K562 (cell line): ENCODE data around the gene CCDC3. TPM values are rescaled to one million over a fixed set of nuclear protein-coding genes. Genes with fewer than 3 reads are reported as not detected.

Source experiments
- ATAC-seq: fragments of 200-7000 bp; cut with Tn5 transposase; 3 replicates; pipeline ENCODE4 v1.9.1; 2020; ENCODE audit warnings: moderate library complexity
- BruUV-seq: library from RNA; stranded (reverse); fragments of 400-500 nt; replicated peaks from 2 replicates; lab custom pipeline; 2021; lab: Mats Ljungman, UMichigan
- CTCF ChIA-PET: fragments of 300-600 bp; formaldehyde crosslinking; extraction: SDS; loops from one replicate; lab custom pipeline; 2021; ENCODE audit warnings: low intra/inter-chr PET ratio; lab: Yijun Ruan, JAX
- POLR2A ChIA-PET: fragments of 300-600, 350-650 bp; sonication (Branson Sonifier 250); formaldehyde crosslinking; extraction: SDS; loops from one replicate; lab custom pipeline; 2021; ENCODE audit warnings: antibody characterized with exemption, inconsistent platforms; lab: Yijun Ruan, JAX
- DNase-seq, 4 experiments: peaks; one replicate each; pipeline versions ENCODE4 v3.0.0 to v3.0.0-alpha.2; 2011 to 2018; ENCODE audit warnings: low spot score in 3 of 4, mixed read lengths in 3 of 4; ENCODE audit errors: extremely low read depth in 1 of 4
- FAIRE-seq: peaks from 2 replicates; lab custom pipeline; 2011; peaks lifted over from hg19 to GRCh38; lab: Jason Lieb, UNC
- H2AFZ ChIP-seq: 2 replicates; pipeline ENCODE4 v1.6.0; 2011; ENCODE audit warnings: low read depth, low read length, control low read depth, inconsistent platforms
- H3K27ac ChIP-seq: fragments of 200-600 bp; 3 replicates; pipeline ENCODE4 v1.8.0; 2011; ENCODE audit warnings: low read depth, mild to moderate bottlenecking, control low read depth, inconsistent platforms, low read length, moderate library complexity, mixed read lengths; ENCODE audit errors: extremely low read depth
- H3K27me3 ChIP-seq, 2 experiments: fragments of 300-600 bp in 1 of 2; 2 replicates in 1 of 2; 3 replicates in 1 of 2; pipeline versions ENCODE4 v1.6.0 to v1.8.0; 2011; ENCODE audit warnings: inconsistent platforms in 2 of 2, low read length in 2 of 2, mild to moderate bottlenecking in 1 of 2, mixed read lengths in 1 of 2, moderate library complexity in 1 of 2; ENCODE audit not compliant: control insufficient read depth in 2 of 2, insufficient read depth in 2 of 2
- H3K36me3 ChIP-seq: fragments of 300-600 bp; 3 replicates; pipeline ENCODE4 v1.8.0; 2011; ENCODE audit warnings: mild to moderate bottlenecking, low read length, inconsistent platforms; ENCODE audit not compliant: control insufficient read depth, insufficient read depth
- H3K4me1 ChIP-seq, 2 experiments: fragments of 200-600 bp in 1 of 2; replicated peaks in 1 of 2; 2 replicates in 1 of 2; 3 replicates in 1 of 2; pipeline versions ENCODE4 v1.5.1 to v1.8.0; 2011; ENCODE audit warnings: inconsistent platforms in 2 of 2, low read length in 2 of 2, mild to moderate bottlenecking in 1 of 2, mixed read lengths in 1 of 2, moderate library complexity in 1 of 2; ENCODE audit not compliant: control insufficient read depth in 2 of 2, insufficient read depth in 2 of 2
- H3K4me2 ChIP-seq: 2 replicates; pipeline ENCODE4 v1.6.1; 2011; ENCODE audit warnings: low read length, control low read depth, inconsistent platforms, mixed read lengths; ENCODE audit not compliant: insufficient read depth
- H3K4me3 ChIP-seq: fragments of 200-600 bp; sonication (generic), shearing (Covaris generic); 2 replicates; pipeline ENCODE4 v1.5.1; 2016; ENCODE audit warnings: control low read depth, inconsistent platforms
- H3K79me2 ChIP-seq: fragments of 200-600 bp; 3 replicates; pipeline ENCODE4 v1.8.0; 2011; ENCODE audit warnings: low read length, inconsistent platforms; ENCODE audit not compliant: control insufficient read depth, insufficient read depth
- H3K9ac ChIP-seq, 2 experiments: 2 replicates each; pipeline versions ENCODE4 v1.6.0 to v1.6.1; 2011; ENCODE audit warnings: low read depth in 2 of 2, low read length in 2 of 2, control low read depth in 1 of 2, inconsistent platforms in 1 of 2, mild to moderate bottlenecking in 1 of 2, mixed read lengths in 1 of 2; ENCODE audit not compliant: insufficient read depth in 1 of 2
- H3K9me1 ChIP-seq: one replicate; pipeline ENCODE4 v1.6.0; 2011; ENCODE audit warnings: inconsistent platforms, mild to moderate bottlenecking, low read length, moderate library complexity; ENCODE audit not compliant: control insufficient read depth, insufficient read depth
- H3K9me3 ChIP-seq: replicated peaks from 2 replicates; pipeline ENCODE4 v1.5.1; 2011; ENCODE audit warnings: low read depth, low read length, inconsistent platforms; ENCODE audit not compliant: control insufficient read depth, insufficient read depth
- H4K20me1 ChIP-seq: replicated peaks from 2 replicates; pipeline ENCODE4 v1.6.1; 2011; ENCODE audit warnings: low read length, inconsistent platforms, mixed read lengths; ENCODE audit not compliant: control insufficient read depth, insufficient read depth
- CREM ChIP-seq: IDR thresholded peaks from 2 replicates; pipeline ENCODE4 v1.6.1; 2014; ENCODE audit warnings: antibody characterized with exemption, low read depth
- ERF ChIP-seq: fragments of 450-650 bp; formaldehyde crosslinking; IDR thresholded peaks from 2 replicates; pipeline ENCODE4 v1.4.0; 2020; ENCODE audit warnings: mild to moderate bottlenecking, mixed read lengths
- FOXM1 ChIP-seq, 2 experiments: fragments of 450-650 bp in 1 of 2; sonication (generic) in 1 of 2; formaldehyde crosslinking in 1 of 2; IDR thresholded peaks; 2 replicates each; pipeline versions ENCODE4 v1.6.1 to v1.9.0; 2017 to 2022; ENCODE audit warnings: low read depth in 2 of 2, mild to moderate bottlenecking in 2 of 2, missing genetic modification reagents in 1 of 2, moderate library complexity in 1 of 2
- FUS ChIP-seq: fragments of 200-400 bp; formaldehyde crosslinking; optimal IDR thresholded peaks from 2 replicates; pipeline ENCODE3; 2017; ENCODE audit warnings: low read depth, low read length
- HDAC2 ChIP-seq: fragments of 450-650 bp; IDR thresholded peaks from 2 replicates; pipeline ENCODE4 v1.6.1; 2016; ENCODE audit warnings: mild to moderate bottlenecking
- NFE2L1 ChIP-seq: fragments of 450-650 bp; IDR thresholded peaks from 2 replicates; pipeline ENCODE4 v1.6.1; 2016; ENCODE audit warnings: missing genetic modification characterization, low read depth, mild to moderate bottlenecking, missing compliant biosample characterization, moderate library complexity, borderline replicate concordance
- NR0B1 ChIP-seq: fragments of 450-650 bp; IDR thresholded peaks from one replicate; pipeline ENCODE4 v1.6.1; 2018; ENCODE audit warnings: mild to moderate bottlenecking, moderate library complexity; ENCODE audit not compliant: partially characterized antibody
- PRMT5 ChIP-seq: sonication (generic); formaldehyde crosslinking; IDR thresholded peaks from 2 replicates; pipeline ENCODE4 v1.5.0; 2020; ENCODE audit warnings: missing genetic modification reagents
- ZBTB5 ChIP-seq: fragments of 450-650 bp; IDR thresholded peaks from 2 replicates; pipeline ENCODE4 v1.6.1; 2017; ENCODE audit warnings: antibody characterized with exemption
- ZNF57 ChIP-seq: fragments of 450-650 bp; formaldehyde crosslinking; IDR thresholded peaks from 2 replicates; pipeline ENCODE4 v1.4.0; 2020; ENCODE audit warnings: mild to moderate bottlenecking, moderate library complexity
- ZNF609 ChIP-seq: sonication (generic); formaldehyde crosslinking; IDR thresholded peaks from 2 replicates; pipeline ENCODE4 v1.8.1; 2023; ENCODE audit warnings: missing genetic modification reagents, mild to moderate bottlenecking, borderline replicate concordance
- ZSCAN29 ChIP-seq: fragments of 450-650 bp; IDR thresholded peaks from 2 replicates; pipeline ENCODE4 v1.6.1; 2017
- WGBS: fragments of 100-300 bp; shearing (Covaris generic); methylation state at CpG from one replicate; pipeline ENCODE4 v1.1.6; 2016; ENCODE audit warnings: low coverage, mixed read lengths; ENCODE audit not compliant: insufficient coverage; ENCODE audit errors: missing lambda C conversion rate; 5-methylcytosine and 5-hydroxymethylcytosine counted together
- in situ Hi-C: fragments of 300-500 bp; cut with MboI; formaldehyde crosslinking; loops from 4 replicates; pipeline ENCODE4 v1.15.0; 2018; ENCODE audit warnings: inconsistent platforms, mixed read lengths
- intact Hi-C: fragments of 100-400 bp; cut with micrococcal nuclease; formaldehyde crosslinking; loops from 2 replicates; pipeline ENCODE4 v1.14.2; 2022
- polyA plus RNA-seq, 8 experiments: library from polyadenylated mRNA; depleted of rRNA in 4 of 8; stranded (reverse) in 5 of 8; unstranded in 3 of 8; fragments of >200 nt; fragmentation: Nextera tagmentation in 2 of 8; fragmentation: Illumina TruSeq in 1 of 8; extraction: Ambion mirVana in 2 of 8; extraction: Trizol in 1 of 8; gene quantifications; 2 replicates each; pipeline versions ENCODE4 v1.2.1 to v1.2.3, GENCODE V29; 2011 to 2014; ENCODE audit warnings: inconsistent platforms in 1 of 8, missing spikeins in 1 of 8
- total RNA-seq, 7 experiments: library from RNA; depleted of rRNA in 6 of 7; stranded (reverse); fragments of >200 nt in 6 of 7; fragmentation: Illumina TruSeq in 2 of 7; extraction: Trizol in 2 of 7; gene quantifications; 2 replicates each; pipeline versions ENCODE4 v1.2.1 to v1.2.3, GENCODE V29; 2011 to 2021; ENCODE audit warnings: low replicate concordance in 1 of 7

CCDC3 gene
- total and polyA plus RNA-seq, 9 of the 15 experiments (the other 6 are each of a cell fraction or from before 2014, with no cell fraction given), result not detected

- in situ Hi-C loops, result no loop called here
- intact Hi-C loops, result no loop called here
- ChIA-PET CTCF (no interaction called here), POLR2A (no interaction called here)
- no TSS peak for BruUV-seq
- Histone ChIP-seq H3K9ac (no peak overlapping the region), H2AFZ (no peak overlapping the region), H3K4me2 (no peak overlapping the region), H3K79me2 (no peaks in the 10 kb centered on the region), H3K4me1 (no peaks in the 10 kb centered on the region), H4K20me1 (no peaks in the 10 kb centered on the region), H3K9me3 (no peaks in the 10 kb centered on the region), H3K9me1 (no peaks in the 10 kb centered on the region), H3K4me3 (no peak overlapping the region), H3K27ac (no peak overlapping the region), H3K36me3 (no peaks in the 10 kb centered on the region), H3K27me3 (no peaks in the 10 kb centered on the region)
- no peak for ATAC-seq
- DNase-seq, result no peak
- FAIRE-seq, result no peak
- WGBS, result 6% methylated on average over 3 of the region's 3 CpGs
- TF ChIP-seq CREM (no peak), ZBTB5 (no peak), ZSCAN29 (no peak), ZNF609 (CRISPR knock-in tag) (no peak), FUS (no peak), FOXM1 (IDR thresholded peaks at IDR 0.05; ENCODE audit: low read depth) (no peak), FOXM1 (CRISPR knock-in tag; IDR thresholded peaks at IDR 0.05; ENCODE audit: low read depth) (no peak), ZNF57 (CRISPR knock-in tag) (no peak), NR0B1 (no peak), NFE2L1 (no peak), PRMT5 (CRISPR knock-in tag) (no peak), HDAC2 (no peak), ERF (CRISPR knock-in tag) (no peak)
Observed at GRCh38 chr10:12946372-12946771, 55.1 kb downstream of the CCDC3 start.
